ENCODE measurements around the gene PIK3R3.

GRCh38 chr1:46044116-46044515 is 88.3 kb downstream of the PIK3R3 start:
- no peak for TF ChIP-seq CTCF (IDR thresholded peaks at IDR 0.05)
- TF ChIP-seq POLR2AphosphoS5 (IDR thresholded peaks at IDR 0.05): no peak
- no peak for TF ChIP-seq POLR2A (IDR thresholded peaks at IDR 0.05)
- no peak for TF ChIP-seq EP300 (IDR thresholded peaks at IDR 0.05)

Measured in stomach (tissue), 4 donors.